HG02885 (cell line): Measurements from ENCODE around the gene TMEM229B.
A peak's percentile ranks its signal among the peaks of the same experiment; 100 is the strongest.

ENCODE experiments used
- ATAC-seq: cut with Tn5 transposase; IDR thresholded peaks from one replicate; pipeline ENCODE4 v1.9.1; 2021; ENCODE audit warnings: mild to moderate bottlenecking; ENCODE audit not compliant: unreplicated experiment, poor library complexity

Gene TMEM229B

GRCh38 chr14:67487937-67488893, at the start of gene TMEM229B:
Gene TMEM229B (minus strand): TSS chr14:67488721. CDS start chr14:67473923, 14,798 bp downstream.
- peak; percentile 89 for ATAC-seq

- ATAC-seq, result no peak
Observed at GRCh38 chr14:67537736-67538135, 49.2 kb upstream of the TMEM229B start.

GRCh38 chr14:67536087-67536486, 47.6 kb upstream of the TMEM229B start:
- ATAC-seq, result no peak

- ATAC-seq, result peak; percentile 14
Observed at GRCh38 chr14:67533754-67534085, 45.2 kb upstream of the TMEM229B start.

- peak; percentile 84 for ATAC-seq
Observed at GRCh38 chr14:67532998-67533753, 44.7 kb upstream of the TMEM229B start, which contains the start of gene PLEKHH1. Gene PLEKHH1 (plus strand): TSS chr14:67533290. CDS start chr14:67541868, 8,578 bp downstream.

- ATAC-seq, result no peak
Observed at GRCh38 chr14:67532606-67532997, 44.1 kb upstream of the TMEM229B start.

GRCh38 chr14:67529947-67530935, 41.7 kb upstream of the TMEM229B start:
- no peak for ATAC-seq

- ATAC-seq, result no peak
Observed at GRCh38 chr14:67528276-67528675, 39.8 kb upstream of the TMEM229B start.

- ATAC-seq, result no peak
Observed at GRCh38 chr14:67527756-67528155, 39.2 kb upstream of the TMEM229B start.

- peak; percentile 62 for ATAC-seq
Observed at GRCh38 chr14:67526676-67527459, 38.3 kb upstream of the TMEM229B start.

- ATAC-seq, result no peak
Observed at GRCh38 chr14:67526181-67526580, 37.7 kb upstream of the TMEM229B start.

GRCh38 chr14:67525389-67525788, 36.9 kb upstream of the TMEM229B start:
- no peak for ATAC-seq

- ATAC-seq, result no peak
Observed at GRCh38 chr14:67524634-67524963, 36.1 kb upstream of the TMEM229B start.

- ATAC-seq, result no peak
Observed at GRCh38 chr14:67523764-67524633, 35.5 kb upstream of the TMEM229B start.

- no peak for ATAC-seq
Observed at GRCh38 chr14:67522270-67522669, 33.7 kb upstream of the TMEM229B start.

- no peak for ATAC-seq
Observed at GRCh38 chr14:67520482-67520881, 32.0 kb upstream of the TMEM229B start.

GRCh38 chr14:67519406-67519805, 30.9 kb upstream of the TMEM229B start:
- no peak for ATAC-seq

- ATAC-seq, result no peak
Observed at GRCh38 chr14:67517083-67517482, 28.6 kb upstream of the TMEM229B start.
